Fibroblast of villous mesenchyme (primary cell): ENCODE results near the gene KCNC3. TPM values are rescaled to one million over a fixed set of nuclear protein-coding genes. Genes with fewer than 3 reads are reported as not detected.

Experiments
- DNase-seq: peaks from one replicate; pipeline ENCODE4 v3.0.0-alpha.2; 2010; ENCODE audit warnings: low read depth
- H3K4me3 ChIP-seq: 2 replicates; pipeline ENCODE4 v1.5.1; 2011; ENCODE audit warnings: low read depth, mild to moderate bottlenecking, low read length
- total RNA-seq: library from RNA; depleted of rRNA; stranded (reverse); fragments of >200 nt; gene quantifications from 2 replicates; pipeline ENCODE4 v1.2.3, GENCODE V29; 2012
- TF ChIP-seq, protein P1 (sequence below): IDR thresholded peaks from 2 replicates; pipeline ENCODE4 v1.5.1; 2012; ENCODE audit warnings: low read depth, mild to moderate bottlenecking, low read length; ENCODE audit not compliant: insufficient read depth

KCNC3 gene
- total RNA-seq, 1 donor, result not detected

DNA sequence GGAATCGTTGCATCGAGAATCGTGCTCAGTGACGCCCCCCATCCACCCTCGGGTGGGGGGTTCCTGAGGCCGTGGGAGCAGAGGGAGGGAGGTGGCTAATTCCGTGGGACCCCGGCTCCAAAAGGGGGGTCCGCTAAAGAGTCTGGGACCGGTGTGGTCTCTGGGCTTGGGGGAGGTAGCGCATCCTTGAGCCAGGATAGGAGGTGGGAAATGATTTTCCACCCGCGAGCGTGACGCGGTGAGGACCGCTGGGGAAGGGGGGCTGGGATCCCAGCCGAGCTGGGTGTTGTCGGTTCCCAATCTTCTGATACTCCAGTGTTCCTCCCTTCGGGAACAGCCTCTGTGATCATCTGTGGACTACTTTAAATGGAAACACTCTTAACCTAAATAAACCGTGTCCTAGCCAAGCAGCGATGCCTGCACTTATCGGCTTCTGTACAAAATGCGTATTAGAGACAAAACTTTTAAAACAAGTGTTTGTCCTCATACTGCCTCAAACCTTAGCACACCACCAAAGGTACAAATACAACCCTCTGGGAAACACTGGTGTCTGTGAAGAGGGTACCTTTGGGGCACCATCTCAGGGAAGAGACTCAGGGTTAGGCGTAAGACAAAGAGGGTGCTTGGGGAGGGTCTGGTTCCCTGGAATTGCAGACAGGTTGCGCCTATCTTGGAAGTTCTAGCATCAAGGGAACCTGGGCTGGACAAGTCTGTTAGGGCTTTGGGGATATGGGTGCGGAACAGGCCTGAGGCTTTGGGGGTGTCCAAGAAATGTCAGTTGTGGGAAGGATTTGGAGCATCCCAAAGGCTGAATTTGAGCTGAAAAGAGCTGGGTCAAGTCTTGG lies 16.0 kb downstream of the KCNC3 start:
- TF ChIP-seq, protein P1, sequence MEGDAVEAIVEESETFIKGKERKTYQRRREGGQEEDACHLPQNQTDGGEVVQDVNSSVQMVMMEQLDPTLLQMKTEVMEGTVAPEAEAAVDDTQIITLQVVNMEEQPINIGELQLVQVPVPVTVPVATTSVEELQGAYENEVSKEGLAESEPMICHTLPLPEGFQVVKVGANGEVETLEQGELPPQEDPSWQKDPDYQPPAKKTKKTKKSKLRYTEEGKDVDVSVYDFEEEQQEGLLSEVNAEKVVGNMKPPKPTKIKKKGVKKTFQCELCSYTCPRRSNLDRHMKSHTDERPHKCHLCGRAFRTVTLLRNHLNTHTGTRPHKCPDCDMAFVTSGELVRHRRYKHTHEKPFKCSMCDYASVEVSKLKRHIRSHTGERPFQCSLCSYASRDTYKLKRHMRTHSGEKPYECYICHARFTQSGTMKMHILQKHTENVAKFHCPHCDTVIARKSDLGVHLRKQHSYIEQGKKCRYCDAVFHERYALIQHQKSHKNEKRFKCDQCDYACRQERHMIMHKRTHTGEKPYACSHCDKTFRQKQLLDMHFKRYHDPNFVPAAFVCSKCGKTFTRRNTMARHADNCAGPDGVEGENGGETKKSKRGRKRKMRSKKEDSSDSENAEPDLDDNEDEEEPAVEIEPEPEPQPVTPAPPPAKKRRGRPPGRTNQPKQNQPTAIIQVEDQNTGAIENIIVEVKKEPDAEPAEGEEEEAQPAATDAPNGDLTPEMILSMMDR, result no peak
- H3K4me3 ChIP-seq, result no peak overlapping the region
- no peak for DNase-seq

GRCh38 chr19:50311723-50312635 lies 17.2 kb downstream of the KCNC3 start:
- no peak overlapping the region for H3K4me3 ChIP-seq
- DNase-seq, result no peak

GRCh38 chr19:50310759-50311465 lies 18.3 kb downstream of the KCNC3 start:
- no peak for DNase-seq
- TF ChIP-seq, protein P1, result no peak
- no peak overlapping the region for H3K4me3 ChIP-seq

More at GRCh38 chr19:50311723-50312635, 17.2 kb downstream of the KCNC3 start:
- TF ChIP-seq, protein P1, result no peak

- H3K4me3 ChIP-seq, result no peak overlapping the region
- no peak for DNase-seq
- TF ChIP-seq, protein P1, result no peak
Measured at GRCh38 chr19:50309396-50310125, 19.6 kb downstream of the KCNC3 start.

- no peak for DNase-seq
- H3K4me3 ChIP-seq, result no peak overlapping the region
- TF ChIP-seq, protein P1, result no peak
Measured at GRCh38 chr19:50308991-50309390, 20.2 kb downstream of the KCNC3 start.

DNA sequence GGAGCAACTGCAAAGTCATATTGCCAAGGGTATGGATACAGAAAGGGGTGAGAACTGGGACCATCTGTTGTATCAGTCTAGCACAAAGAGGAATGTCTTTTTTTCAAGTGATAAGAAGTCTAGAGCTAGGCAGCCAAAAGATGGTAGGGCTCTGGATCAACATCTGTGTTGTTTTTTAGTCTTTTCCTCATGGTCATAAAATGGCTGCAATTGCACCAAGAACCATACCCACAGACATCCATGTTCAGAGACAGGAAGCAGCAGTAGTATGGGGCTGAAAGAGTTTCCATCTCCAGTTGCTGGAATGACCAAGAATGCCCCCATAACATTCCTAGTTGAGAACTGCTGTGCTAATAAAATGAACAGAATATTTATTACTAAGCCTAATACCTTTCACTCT lies 25.6 kb downstream of the KCNC3 start:
- TF ChIP-seq, protein P1, result no peak
- H3K4me3 ChIP-seq, result no peak overlapping the region
- DNase-seq, result no peak
